HPDE6-E6E7 (cell line): Measurements from ENCODE around the gene PARD3B.
"Not testable (repeated sequence)": the region's sequence is repeated elsewhere in the genome, so short reads cannot be mapped to it uniquely, and the experiment has no call there.

Source experiments
- DNase-seq: peaks from one replicate; pipeline ENCODE4 v3.0.0; 2011; ENCODE audit warnings: missing footprints; ENCODE audit errors: extremely low spot score

The PARD3B gene

DNA sequence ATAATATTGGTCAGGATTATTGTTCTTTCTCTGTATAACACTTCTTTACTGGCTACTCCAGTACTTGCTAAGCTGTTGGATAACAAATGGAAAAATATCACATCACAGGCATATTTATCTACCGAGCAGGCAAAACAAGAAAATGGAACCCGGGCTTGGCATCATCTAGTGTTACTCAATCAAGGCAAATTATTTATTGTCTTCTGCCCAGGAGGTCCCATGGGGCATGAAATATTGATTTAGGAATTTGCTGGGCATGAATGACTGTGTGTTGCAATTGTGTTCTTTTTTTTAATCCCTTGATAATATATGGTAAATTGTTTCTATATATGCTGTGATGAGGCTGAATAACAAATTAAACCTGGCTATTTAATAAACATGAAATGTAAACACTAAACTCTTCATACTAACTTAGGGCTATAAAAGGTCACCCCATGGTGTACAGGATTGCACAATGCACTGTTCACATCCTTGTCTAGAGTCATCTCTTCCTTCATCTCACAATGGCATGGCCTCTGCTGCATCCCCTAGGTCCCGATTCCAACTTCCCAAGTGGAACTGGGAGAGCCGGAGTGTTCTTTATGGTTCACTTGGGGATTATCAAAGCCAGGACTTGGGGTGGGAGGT lies 2.2 kb upstream of the PARD3B start:
- DNase-seq, result no peak

DNA sequence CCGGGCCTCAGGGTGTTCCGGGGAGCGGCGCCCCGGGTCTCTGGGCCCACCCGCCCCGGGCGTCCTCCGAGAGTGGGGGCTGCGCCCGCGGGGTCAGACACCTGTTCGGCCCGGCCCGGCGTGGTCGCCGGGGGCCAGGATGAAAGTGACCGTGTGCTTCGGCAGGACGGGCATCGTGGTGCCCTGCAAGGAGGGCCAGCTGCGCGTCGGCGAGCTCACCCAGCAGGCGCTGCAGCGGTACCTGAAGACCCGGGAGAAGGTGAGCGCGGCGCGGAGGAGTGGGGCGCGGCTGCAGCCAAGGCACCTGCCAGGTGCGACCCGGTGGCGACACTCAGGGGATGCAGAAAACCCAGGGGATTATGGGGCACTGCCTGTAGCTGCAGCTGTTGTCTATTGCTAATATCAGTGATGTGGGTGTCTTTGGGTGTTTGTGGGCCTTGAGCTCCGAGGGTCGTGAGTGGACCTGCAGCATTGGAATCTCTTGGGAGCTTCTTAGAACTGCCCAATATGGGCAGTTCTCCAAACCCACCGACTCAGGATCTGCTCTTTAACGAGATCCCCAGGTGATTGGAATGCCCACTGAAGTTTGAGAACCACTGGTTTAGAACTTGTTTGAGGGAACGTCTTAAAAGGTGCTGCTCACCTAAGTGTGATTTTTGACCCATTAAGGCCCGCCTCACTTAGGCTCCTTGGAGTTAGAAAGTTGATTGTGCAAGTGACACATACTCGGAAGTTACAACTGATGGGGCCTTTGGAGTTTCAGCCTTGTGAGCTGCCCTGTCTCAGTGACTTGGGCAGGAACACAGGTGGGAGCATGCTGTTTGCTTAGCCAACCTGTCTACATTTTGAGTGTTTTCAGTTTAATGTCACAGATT lies 823 bp downstream of the PARD3B start:
- no peak for DNase-seq

GRCh38 chr2:204550751-204551511 lies 5.7 kb downstream of the PARD3B start:
- DNase-seq, result no peak

DNA sequence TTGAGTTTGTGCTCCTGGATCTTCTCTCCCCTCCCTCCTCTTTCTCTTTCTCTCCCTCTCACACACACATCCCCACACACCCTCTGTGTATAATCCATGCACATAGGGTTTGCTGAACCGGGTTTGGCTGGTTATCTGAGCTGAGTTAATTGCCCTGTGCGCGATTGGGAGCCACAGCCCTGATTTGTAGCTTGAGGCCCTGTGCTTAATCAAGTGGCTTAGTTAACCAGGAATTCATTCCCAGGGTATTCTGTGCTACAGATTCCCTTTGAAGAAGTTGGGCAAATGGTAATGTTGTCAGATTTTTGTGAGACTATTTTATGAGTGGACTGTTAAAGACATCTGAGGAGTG lies 6.2 kb downstream of the PARD3B start:
- DNase-seq, result no peak

- no peak for DNase-seq
Measured at GRCh38 chr2:204557604-204558003, 12.3 kb downstream of the PARD3B start.

- not testable (repeated sequence) for DNase-seq
Measured at GRCh38 chr2:204559358-204559757, 14.1 kb downstream of the PARD3B start.

DNA sequence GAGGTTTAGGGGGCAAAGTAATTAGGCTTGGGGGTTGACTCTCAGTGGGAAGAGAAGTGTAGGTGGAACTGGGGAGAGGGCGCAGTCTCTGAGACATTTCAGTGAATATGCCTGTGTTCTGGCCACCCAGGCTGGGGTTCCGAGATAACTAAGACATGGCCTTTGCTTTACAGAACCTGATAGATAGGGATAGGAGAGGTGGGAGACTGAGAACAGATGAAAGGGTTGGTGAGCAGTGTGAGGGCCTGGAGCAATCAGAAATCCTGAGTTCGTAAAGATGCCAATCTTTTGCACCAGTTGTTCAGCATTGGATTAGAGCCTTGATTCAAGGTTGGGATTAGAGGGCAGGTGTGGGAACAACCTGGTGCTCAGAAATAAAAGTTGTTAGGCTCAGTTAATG lies 15.6 kb downstream of the PARD3B start:
- no peak for DNase-seq

- DNase-seq, result no peak
Measured at GRCh38 chr2:204561771-204562170, 16.5 kb downstream of the PARD3B start.

GRCh38 chr2:204566439-204566838 lies 21.2 kb downstream of the PARD3B start:
- DNase-seq, result no peak

DNA sequence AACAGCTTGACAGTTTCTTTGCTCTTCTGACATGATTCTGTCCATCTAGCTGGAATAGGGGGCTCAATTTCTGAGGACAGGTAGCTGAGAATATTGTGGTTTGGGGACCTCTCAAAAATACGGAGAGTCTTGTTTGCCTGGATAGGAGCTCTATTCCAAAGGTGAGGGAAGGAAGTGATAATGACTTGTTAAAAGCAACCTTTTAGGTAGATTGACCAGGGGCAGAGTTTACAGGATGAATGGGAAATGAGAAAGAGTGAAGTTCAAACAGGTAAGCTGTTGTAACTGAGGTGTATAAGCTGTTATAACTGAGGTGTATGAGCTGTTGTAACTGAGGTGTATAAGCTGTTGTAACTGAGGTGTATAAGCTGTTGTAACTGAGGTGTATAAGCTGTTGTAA lies 25.1 kb downstream of the PARD3B start:
- no peak for DNase-seq

- DNase-seq, result no peak
Measured at GRCh38 chr2:204571041-204571440, 25.8 kb downstream of the PARD3B start.

DNA sequence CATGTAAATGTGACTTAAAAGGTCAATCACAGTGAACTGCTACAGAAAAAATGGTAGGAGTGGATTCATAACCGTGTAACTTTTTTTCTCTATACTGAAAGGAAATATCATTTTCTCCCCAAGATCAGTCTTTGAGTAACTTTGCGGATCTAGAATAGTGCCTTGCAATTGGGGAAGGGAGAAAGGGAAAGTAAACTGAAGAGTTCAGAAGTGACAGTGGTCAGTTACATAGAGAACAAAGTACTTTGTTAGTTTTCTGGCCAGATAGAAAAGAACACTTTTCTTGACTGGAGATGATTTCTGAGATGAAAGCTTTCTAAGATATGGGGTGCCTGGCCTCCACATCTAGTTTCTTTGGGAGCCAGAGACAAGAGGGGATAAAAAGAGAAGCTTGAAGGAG lies 26.6 kb downstream of the PARD3B start:
- no peak for DNase-seq

GRCh38 chr2:204573221-204573620 lies 27.9 kb downstream of the PARD3B start:
- DNase-seq, result no peak

DNA sequence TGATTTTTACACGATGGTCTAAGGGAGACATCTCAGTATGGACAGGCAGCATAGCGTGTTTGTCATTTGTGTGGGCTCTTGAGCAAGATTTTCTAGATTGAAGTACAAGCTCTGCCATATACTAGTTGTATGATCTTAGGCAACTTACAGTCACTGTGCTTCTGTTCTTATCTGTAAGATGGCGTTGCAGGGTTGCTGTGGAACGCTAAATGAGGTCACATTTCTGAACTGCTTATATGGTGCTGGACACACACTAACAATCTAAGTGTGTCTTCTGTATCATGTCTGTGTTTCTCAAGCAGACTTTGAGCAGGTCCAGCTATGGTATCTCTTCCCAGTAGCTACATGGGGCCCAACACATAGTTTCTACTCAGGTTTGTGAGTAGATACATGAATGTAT lies 29.2 kb downstream of the PARD3B start:
- DNase-seq, result no peak

DNA sequence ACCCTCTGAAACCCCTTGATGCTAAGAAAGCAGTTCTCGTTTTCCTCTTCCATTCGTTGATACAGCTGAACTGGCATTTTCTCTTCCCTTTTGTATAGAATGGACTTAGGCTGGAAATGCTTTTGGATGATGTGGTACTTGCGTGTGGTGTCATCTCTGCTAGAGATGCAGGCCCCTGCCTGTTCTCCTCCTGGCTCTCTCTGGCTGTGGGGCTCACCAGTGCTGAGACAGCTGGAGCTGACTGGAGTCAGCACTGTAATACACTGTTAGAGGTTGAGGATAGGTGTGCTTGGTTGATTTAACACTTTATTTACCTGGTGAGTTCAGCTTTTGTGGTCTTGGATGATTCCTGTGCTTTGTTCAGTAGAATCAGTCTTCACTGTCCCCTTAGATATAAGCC lies 30.2 kb downstream of the PARD3B start:
- no peak for DNase-seq

GRCh38 chr2:204576362-204576979 lies 31.2 kb downstream of the PARD3B start:
- no peak for DNase-seq

GRCh38 chr2:204578928-204579598 lies 33.8 kb downstream of the PARD3B start:
- no peak for DNase-seq

DNA sequence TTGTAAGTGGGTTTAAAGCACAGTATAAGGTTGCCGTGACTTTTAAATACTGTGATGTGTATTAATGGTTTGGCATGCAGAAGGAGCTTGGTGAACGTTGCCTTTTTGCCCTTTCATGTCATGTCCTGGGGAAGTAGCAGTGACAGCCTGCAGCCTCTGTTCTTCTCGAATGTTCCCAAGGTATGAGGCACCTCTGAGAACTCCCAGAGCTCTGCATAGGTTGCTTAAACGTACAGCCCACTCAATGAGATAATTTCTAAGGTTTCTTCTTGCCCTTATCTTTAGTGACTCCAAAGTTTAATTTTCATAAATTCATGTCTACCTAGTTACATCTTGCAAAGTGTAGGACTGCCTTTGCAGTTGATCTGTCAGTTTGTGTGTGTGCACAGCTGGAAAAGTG lies 36.7 kb downstream of the PARD3B start:
- DNase-seq, result no peak

DNA sequence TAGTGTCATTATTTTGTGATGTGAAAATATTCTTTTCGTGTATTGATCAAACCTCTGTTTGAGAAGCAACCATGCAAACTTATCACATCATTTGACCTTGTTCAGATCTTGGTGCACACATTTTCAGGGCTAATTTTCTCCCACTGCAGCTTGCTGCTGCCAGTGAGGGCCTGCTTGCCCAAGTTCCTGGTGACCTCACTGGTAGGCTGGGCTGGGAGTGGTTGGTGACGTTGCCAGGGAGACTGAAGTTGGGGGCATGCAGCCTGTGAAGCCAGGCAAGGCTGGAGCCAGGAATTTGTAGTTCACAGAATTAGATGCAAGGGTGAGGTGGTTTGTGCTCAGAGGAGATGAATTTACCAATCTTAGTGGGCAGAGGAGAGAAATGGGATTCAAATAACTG lies 38.5 kb downstream of the PARD3B start:
- no peak for DNase-seq

GRCh38 chr2:204585930-204586329 lies 40.7 kb downstream of the PARD3B start:
- no peak for DNase-seq

- DNase-seq, result no peak
Measured at GRCh38 chr2:204586444-204587180, 41.3 kb downstream of the PARD3B start.
